HG03432 (cell line): Measurements from ENCODE around the gene MITF.

Experiments used
- ATAC-seq: cut with Tn5 transposase; IDR thresholded peaks from one replicate; pipeline ENCODE4 v1.9.1; 2021; ENCODE audit warnings: mild to moderate bottlenecking, moderate library complexity; ENCODE audit not compliant: unreplicated experiment

Gene MITF

GRCh38 chr3:69739204-69740102 is at the start of gene MITF:
Gene MITF (plus strand): TSS chr3:69739464. CDS start chr3:69739598, 134 bp downstream.
- peak; percentile 100 for ATAC-seq

DNA sequence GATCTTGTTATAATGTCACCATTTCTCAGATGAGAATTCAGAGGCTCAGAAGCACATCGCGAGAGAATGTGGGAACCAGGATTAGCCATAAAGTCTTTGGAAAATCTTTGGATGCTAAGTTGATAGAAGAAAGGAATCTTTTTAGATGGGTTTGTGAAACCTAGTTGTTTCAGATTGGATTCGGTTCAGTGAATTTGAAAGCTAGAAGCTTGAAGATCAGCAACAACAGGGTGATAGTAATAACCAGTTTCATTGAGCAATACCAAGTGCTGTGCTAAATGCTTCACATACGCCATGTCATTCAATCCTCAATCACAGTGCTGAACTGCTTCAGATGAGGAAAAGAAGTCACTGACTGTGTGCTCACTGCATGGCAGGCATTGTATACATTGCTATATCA is 47.4 kb upstream of the MITF start:
- no peak for ATAC-seq

- ATAC-seq = no peak
These were observed 46.5 kb upstream of the MITF start for GRCh38 chr3:69692761-69693160.

- no peak for ATAC-seq
These were observed 43.8 kb upstream of the MITF start for GRCh38 chr3:69695443-69695842.

DNA sequence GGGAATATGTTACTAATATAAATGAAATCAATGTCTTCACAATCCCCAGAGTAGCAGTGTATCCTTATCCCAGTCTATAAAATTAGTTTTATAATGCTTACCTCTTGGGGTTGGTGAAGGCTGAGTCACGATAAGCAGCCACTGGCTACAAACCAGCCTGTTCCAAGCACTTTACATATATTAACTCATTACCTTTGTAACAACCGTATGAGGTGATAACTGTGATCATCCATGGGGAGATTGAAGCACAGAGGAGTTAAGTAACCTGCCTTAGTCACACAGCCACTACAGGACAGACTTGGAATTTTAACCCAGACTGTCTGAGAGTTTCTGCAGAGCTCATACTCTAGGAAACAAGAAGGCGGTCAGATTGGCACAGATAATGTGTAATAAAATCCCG is 43.3 kb upstream of the MITF start:
- ATAC-seq = no peak

GRCh38 chr3:69696367-69696766 is 42.9 kb upstream of the MITF start:
- no peak for ATAC-seq

DNA sequence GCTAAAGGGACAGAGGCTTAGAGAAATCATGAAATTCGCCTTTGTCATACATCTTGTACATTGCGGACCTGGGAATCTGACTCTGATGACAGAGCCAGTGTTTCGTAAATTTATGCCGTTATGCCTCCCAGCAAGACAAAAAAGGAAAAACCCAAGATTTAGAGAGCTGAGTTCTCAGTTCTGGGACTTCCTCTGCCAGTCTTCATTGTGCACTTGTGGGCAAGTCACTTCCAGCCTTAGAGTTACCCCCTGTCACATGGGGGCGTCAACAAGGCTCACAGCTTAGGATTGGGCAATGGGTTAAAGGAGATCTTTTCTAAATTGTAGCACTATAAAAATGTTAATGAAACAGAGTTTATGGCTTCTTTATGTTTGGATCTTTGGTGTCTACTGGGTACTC is 41.9 kb upstream of the MITF start:
- ATAC-seq = no peak

- ATAC-seq = no peak
These were observed 40.5 kb upstream of the MITF start for GRCh38 chr3:69698728-69699127.

- ATAC-seq = no peak
These were observed 40.1 kb upstream of the MITF start for GRCh38 chr3:69699183-69699582.

GRCh38 chr3:69700949-69701348 is 38.3 kb upstream of the MITF start:
- no peak for ATAC-seq

DNA sequence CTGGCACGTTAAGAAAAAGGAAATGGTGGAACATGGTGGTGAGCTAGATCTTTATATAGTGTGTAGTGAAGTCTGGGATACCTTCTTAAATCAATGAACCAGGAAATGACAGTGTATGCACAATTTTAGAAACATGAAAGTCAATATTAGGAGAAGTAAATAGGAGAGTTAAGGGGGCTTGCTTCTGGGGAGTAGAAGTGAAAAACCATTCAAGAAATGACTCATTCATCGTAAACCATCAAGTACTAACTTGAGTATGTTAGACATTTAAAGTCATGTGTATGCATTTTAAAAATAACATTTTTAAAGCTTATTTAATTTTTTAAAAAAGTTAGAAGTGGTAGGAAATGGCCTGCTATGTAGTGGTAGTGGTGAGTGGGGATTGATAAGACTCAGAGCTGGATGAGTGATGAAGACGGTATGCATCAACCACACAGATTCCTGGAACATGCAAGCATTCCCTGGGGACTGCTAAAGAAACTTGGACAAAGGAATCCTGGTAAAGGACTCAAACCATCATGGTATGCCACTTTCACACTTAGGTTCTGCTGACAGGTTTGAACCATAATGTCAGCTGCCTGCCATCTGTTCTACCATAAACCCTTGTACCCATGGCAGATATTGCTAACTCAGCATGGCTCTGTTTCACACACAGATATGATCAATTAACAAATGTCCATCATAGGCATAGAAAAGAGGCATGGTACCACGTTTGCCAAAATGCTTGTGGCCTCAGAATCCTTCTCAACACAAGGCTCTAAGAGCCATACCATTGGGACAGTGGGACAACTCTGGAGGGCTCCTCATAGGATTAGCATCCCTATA is 28.9 kb upstream of the MITF start:
- ATAC-seq = no peak

DNA sequence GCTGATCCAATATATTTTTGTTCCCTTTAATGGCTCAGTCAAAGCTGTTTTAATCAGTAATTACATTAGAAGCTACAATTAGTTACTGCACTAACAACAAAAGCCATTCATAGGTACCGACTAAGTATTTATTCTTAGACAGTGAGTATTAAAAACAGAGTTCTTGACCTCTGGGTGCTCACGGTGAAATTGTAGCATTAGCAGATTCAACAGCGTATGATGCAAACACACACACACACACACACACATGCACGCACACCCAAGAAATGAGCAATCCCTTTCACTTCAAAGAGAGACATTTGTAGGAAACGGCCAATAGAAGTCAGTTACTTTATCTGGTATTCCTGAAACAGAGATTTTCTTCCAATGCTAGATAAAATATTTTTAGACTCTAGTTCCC is 27.0 kb upstream of the MITF start:
- ATAC-seq = no peak

GRCh38 chr3:69712933-69713332 is 26.3 kb upstream of the MITF start:
- ATAC-seq = no peak

DNA sequence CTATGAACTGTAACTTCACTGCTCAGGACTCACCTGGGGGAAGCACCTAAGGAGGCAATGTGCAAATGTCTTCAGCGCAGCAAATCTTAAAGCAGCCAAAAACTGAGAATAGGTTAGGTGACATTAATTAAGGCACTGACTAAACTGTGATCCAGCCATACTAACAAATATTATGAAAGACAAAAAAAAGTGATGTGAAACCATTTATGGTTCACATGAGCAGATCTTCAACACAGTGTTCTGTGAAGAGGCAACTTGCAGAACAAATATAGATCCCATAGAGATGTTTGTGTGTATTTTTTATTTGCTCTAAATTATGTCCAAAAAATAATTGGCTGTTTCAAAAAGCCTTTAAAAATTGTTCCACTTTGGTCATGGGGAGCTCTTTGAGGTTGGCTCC is 24.1 kb upstream of the MITF start:
- ATAC-seq = no peak

DNA sequence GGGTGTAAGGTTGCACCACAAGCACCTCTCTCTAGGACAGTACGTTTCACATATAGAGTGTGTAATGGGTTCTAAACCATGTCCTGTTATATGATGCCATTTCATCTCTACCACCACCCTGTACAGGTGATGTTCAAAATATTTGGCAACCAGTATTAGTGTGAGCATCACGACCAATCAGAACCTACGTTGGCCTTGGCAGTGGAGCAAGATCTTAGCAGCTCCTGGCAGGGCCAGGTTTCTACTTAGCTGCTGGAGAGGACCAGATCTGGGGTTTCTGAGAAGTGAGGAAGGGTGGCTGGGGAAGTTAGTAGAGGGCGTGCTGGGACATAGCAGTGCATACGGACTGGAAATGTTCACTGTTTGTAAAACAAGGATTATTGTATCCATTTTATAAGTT is 23.1 kb upstream of the MITF start:
- no peak for ATAC-seq

- no peak for ATAC-seq
These were observed 20.2 kb upstream of the MITF start for GRCh38 chr3:69718866-69719586.

DNA sequence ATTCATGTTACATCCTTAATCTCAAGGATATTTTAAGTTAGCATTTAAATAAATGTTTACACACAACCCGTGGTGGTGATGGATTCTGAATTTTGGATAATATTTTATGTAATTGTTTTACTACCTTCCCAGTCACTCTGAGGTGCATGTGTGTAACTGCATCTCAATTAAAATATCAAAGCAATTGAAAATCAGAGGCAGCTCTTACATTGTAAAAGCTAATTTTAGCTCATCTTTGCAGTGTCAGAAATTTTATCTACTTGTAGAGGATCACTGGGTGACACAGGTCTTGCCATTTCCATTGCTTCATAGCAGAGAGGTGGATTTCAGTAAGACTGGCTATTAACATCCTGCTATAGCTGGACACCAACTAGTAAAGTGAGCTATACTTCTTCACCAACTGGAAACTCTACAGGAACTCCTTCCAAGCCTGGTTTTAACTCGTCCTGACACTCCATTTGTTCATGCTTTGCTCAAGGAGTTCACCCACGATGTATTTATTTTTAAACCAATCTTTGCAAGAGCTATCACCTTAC is 19.6 kb upstream of the MITF start:
- ATAC-seq = no peak

DNA sequence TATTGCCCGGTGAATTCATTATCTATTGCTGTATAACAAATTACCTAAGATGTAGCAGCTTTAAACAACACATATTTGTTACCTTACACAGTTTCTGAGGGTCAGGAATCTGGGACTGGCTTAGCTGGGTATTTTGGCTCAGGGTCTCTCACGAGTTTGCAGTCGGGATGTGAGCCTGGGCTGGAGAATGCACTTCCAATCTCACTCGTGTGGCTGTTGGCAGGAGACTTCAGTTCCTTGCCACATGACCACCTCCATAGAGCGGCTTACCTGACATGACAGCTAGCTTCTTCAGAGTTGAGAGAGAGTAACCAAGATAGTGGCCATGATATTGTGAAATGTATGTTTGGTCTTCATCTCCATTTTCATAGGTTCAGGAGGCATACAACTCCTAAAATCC is 18.4 kb upstream of the MITF start:
- no peak for ATAC-seq

DNA sequence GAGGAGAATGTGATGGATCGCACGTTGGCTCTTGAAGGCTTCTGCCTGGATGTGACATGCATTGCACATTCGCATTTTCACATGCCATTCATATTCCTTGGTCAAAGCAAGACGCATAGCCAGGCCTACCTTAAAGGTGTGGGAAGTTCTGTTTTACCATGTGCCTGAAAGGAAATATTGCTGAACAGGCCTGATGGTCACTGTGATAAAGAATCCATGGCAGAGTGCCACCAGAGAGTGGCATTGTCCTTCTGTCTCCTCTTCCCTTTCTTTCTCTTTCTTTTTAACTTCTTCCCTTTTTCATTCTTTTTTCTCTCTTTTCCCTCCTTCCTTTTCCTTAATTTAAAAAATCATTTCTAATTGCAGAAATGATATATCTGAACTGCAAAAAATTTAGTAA is 15.9 kb upstream of the MITF start:
- ATAC-seq = no peak

GRCh38 chr3:69724722-69725435 is 14.4 kb upstream of the MITF start:
- no peak for ATAC-seq
